Neural crest cell (in vitro differentiated cells): ENCODE data around the gene ORC3. TPM values are rescaled to one million over a fixed set of nuclear protein-coding genes. Genes with fewer than 3 reads are reported as not detected.

Experiments used
- DNase-seq: peaks from one replicate; pipeline ENCODE4 v3.0.0; 2021; ENCODE audit warnings: low read depth, mixed read lengths, low spot score
- H3K27ac Mint-ChIP-seq: one replicate; pipeline ENCODE4 v1.8.0; 2021; ENCODE audit warnings: mild to moderate bottlenecking, mixed read lengths; ENCODE audit not compliant: unreplicated experiment
- H3K27me3 Mint-ChIP-seq: 2 replicates; pipeline ENCODE4 v1.8.0; 2021; ENCODE audit warnings: low read depth, mild to moderate bottlenecking, mixed read lengths
- H3K36me3 Mint-ChIP-seq: 2 replicates; pipeline ENCODE4 v1.8.0; 2021; ENCODE audit warnings: low read depth, mild to moderate bottlenecking, mixed read lengths
- H3K4me1 Mint-ChIP-seq: 2 replicates; pipeline ENCODE4 v1.8.0; 2021; ENCODE audit warnings: mixed read lengths
- H3K4me3 Mint-ChIP-seq: one replicate; pipeline ENCODE4 v1.8.0; 2021; ENCODE audit warnings: mild to moderate bottlenecking, mixed read lengths
- H3K9me3 Mint-ChIP-seq: 2 replicates; pipeline ENCODE4 v1.8.0; 2021; ENCODE audit warnings: mixed read lengths
- total RNA-seq: library from RNA; stranded (reverse); gene quantifications from 2 replicates; pipeline ENCODE4 v1.2.1, GENCODE V29; 2021
- TF ChIP-seq, protein P1 (sequence below): fragments of 200-600 bp; sonication (generic); conservative IDR thresholded peaks from 2 replicates; pipeline ENCODE4 v1.5.0; 2021; ENCODE audit warnings: antibody characterized with exemption, mild to moderate bottlenecking

ORC3 gene
- total RNA-seq, 1 donor from 2014 or later = 37.3 TPM

DNA sequence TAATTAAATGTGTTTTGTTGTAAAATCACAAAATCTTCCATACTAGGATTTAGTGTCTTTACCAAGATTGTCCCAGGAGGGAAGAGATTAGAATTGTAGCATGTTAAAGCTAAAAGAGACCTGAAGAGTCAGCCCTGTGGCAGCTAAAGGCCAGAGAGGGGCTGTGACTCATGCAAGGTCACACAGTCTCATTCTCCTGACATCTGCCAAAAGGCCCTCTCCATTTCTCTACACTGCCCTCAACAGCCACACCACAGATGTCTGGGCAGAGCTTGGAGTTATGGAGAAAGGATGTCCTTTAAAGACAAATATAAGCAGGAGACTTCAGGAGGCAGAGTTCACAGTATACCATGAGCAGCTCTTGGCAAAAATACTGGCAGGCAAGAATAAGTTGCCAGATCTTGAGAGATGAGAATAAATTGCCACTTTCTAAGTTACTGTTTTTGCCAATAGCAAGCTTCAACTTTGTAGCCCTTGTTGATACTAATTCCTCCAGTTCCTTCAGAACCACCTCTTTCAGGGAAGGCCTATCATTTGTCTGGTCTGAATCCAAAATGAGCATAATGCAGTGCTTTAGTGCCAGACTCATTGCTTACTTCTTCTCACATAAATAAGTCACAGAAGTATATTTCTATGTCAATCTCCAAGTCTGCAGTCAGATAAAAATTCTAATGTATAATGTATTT, 70.4 kb downstream of the ORC3 start:
- no peaks in the 10 kb centered on the region for H3K27me3 Mint-ChIP-seq
- peaks cover 11% of the 10 kb centered on the region for H3K36me3 Mint-ChIP-seq
- TF ChIP-seq, protein P1, sequence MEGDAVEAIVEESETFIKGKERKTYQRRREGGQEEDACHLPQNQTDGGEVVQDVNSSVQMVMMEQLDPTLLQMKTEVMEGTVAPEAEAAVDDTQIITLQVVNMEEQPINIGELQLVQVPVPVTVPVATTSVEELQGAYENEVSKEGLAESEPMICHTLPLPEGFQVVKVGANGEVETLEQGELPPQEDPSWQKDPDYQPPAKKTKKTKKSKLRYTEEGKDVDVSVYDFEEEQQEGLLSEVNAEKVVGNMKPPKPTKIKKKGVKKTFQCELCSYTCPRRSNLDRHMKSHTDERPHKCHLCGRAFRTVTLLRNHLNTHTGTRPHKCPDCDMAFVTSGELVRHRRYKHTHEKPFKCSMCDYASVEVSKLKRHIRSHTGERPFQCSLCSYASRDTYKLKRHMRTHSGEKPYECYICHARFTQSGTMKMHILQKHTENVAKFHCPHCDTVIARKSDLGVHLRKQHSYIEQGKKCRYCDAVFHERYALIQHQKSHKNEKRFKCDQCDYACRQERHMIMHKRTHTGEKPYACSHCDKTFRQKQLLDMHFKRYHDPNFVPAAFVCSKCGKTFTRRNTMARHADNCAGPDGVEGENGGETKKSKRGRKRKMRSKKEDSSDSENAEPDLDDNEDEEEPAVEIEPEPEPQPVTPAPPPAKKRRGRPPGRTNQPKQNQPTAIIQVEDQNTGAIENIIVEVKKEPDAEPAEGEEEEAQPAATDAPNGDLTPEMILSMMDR = no peak
- no peak overlapping the region for H3K4me3 Mint-ChIP-seq
- H3K9me3 Mint-ChIP-seq = no peaks in the 10 kb centered on the region
- DNase-seq = no peak
- H3K27ac Mint-ChIP-seq = no peak overlapping the region
- peaks cover 4% of the 10 kb centered on the region for H3K4me1 Mint-ChIP-seq

GRCh38 chr6:87661016-87661415, 71.1 kb downstream of the ORC3 start:
- Mint-ChIP-seq H3K4me3 (no peak overlapping the region), H3K4me1 (peaks cover 4% of the 10 kb centered on the region), H3K27ac (no peak overlapping the region), H3K27me3 (no peaks in the 10 kb centered on the region), H3K36me3 (peaks cover 11% of the 10 kb centered on the region), H3K9me3 (no peaks in the 10 kb centered on the region)
- no peak for DNase-seq
- TF ChIP-seq, protein P1 = no peak

GRCh38 chr6:87661503-87661902, 71.6 kb downstream of the ORC3 start:
- DNase-seq = no peak
- H3K27ac Mint-ChIP-seq = no peak overlapping the region
- no peak overlapping the region for H3K4me3 Mint-ChIP-seq
- H3K4me1 Mint-ChIP-seq = peaks cover 4% of the 10 kb centered on the region
- no peaks in the 10 kb centered on the region for H3K9me3 Mint-ChIP-seq
- H3K36me3 Mint-ChIP-seq = peaks cover 11% of the 10 kb centered on the region
- H3K27me3 Mint-ChIP-seq = no peaks in the 10 kb centered on the region
- TF ChIP-seq, protein P1 = no peak

DNA sequence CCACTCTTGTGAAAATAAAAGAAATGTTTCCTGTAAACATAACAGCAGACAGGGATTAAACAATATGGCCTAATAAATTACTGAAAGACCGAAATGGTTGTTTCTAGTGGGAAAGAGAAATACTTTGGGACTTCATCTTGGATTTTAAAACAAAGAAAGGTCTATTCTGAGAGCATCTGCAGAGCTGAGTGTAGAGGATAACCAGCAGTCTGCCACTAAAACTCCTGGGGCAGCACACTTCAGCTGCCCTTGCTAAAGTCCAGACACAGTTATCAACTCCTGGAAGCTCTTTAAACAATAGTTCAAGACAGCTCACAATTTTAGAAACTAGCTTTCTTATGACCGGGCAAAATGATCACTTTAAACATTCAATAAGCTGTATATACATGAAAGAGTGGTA, 73.5 kb downstream of the ORC3 start:
- Mint-ChIP-seq H3K36me3 (peaks cover 12% of the 10 kb centered on the region), H3K9me3 (no peaks in the 10 kb centered on the region), H3K27ac (no peak overlapping the region), H3K4me3 (no peak overlapping the region), H3K27me3 (no peaks in the 10 kb centered on the region), H3K4me1 (peaks cover 4% of the 10 kb centered on the region)
- DNase-seq = no peak
- TF ChIP-seq, protein P1 = no peak

- Mint-ChIP-seq H3K9me3 (no peaks in the 10 kb centered on the region), H3K36me3 (peaks cover 9% of the 10 kb centered on the region)
These were observed 75.1 kb downstream of the ORC3 start for GRCh38 chr6:87664921-87665485.

More at GRCh38 chr6:87664921-87665485, 75.1 kb downstream of the ORC3 start:
- TF ChIP-seq, protein P1 = no peak
- Mint-ChIP-seq H3K4me1 (peaks cover 4% of the 10 kb centered on the region), H3K27me3 (no peaks in the 10 kb centered on the region), H3K4me3 (no peak overlapping the region), H3K27ac (no peak overlapping the region)
- DNase-seq = no peak
